KBM-7 (cell line): Measurements from ENCODE around the gene HBS1L.

ENCODE experiments used
- DNase-seq: peaks from one replicate; pipeline ENCODE4 v3.0.0-alpha.2; 2015
- in situ Hi-C: fragments of 300-500 bp; cut with MboI; formaldehyde crosslinking; loops from 2 replicates; pipeline ENCODE4 v1.14.3; 2020; ENCODE audit warnings: low sequenced_read_pairs, low pct_unique_long_range_greater_than_20kb, mixed read lengths

Gene HBS1L

GRCh38 chr6:134932535-134933470 lies 121.8 kb downstream of the HBS1L start:
- DNase-seq: no peak
- in situ Hi-C loops: no loop called here

GRCh38 chr6:134932098-134932497 lies 122.5 kb downstream of the HBS1L start:
- DNase-seq: no peak
- in situ Hi-C loops: no loop called here

- DNase-seq: no peak
- in situ Hi-C loops: no loop called here
Observed at GRCh38 chr6:134930463-134930862, 124.2 kb downstream of the HBS1L start.

- in situ Hi-C loops: no loop called here
- DNase-seq: no peak
Observed at GRCh38 chr6:134928151-134928900, 126.3 kb downstream of the HBS1L start.

GRCh38 chr6:134925800-134926199 lies 128.8 kb downstream of the HBS1L start:
- in situ Hi-C loops: no loop called here
- DNase-seq: no peak

- no peak for DNase-seq
- in situ Hi-C loops: no loop called here
Observed at GRCh38 chr6:134921721-134922261, 132.8 kb downstream of the HBS1L start.

- in situ Hi-C loops: no loop called here
- no peak for DNase-seq
Observed at GRCh38 chr6:134921276-134921675, 133.3 kb downstream of the HBS1L start.

GRCh38 chr6:134920422-134920821 lies 134.2 kb downstream of the HBS1L start:
- in situ Hi-C loops: no loop called here
- DNase-seq: no peak

- DNase-seq: no peak
- in situ Hi-C loops: no loop called here
Observed at GRCh38 chr6:134918418-134918961, 136.1 kb downstream of the HBS1L start.

- no peak for DNase-seq
- in situ Hi-C loops: no loop called here
Observed at GRCh38 chr6:134911547-134911946, 143.1 kb downstream of the HBS1L start.

GRCh38 chr6:134910593-134910935 lies 144.1 kb downstream of the HBS1L start:
- no peak for DNase-seq
- in situ Hi-C loops: no loop called here
